Panc1 (cell line): Measurements from ENCODE around the gene ZNF831.

Source experiments
- POLR2AphosphoS5 ChIP-seq: IDR thresholded peaks from 2 replicates; pipeline ENCODE4 v1.6.1; 2012; ENCODE audit warnings: mild to moderate bottlenecking, low read depth, low read length, moderate library complexity
- REST ChIP-seq, 2 experiments: IDR thresholded peaks; 2 replicates each; pipeline ENCODE4 v1.6.1; 2011 to 2012; ENCODE audit warnings: low read depth in 2 of 2, control low read depth in 1 of 2, low read length in 1 of 2, mild to moderate bottlenecking in 1 of 2, moderate library complexity in 1 of 2; ENCODE audit not compliant: insufficient read depth in 1 of 2
- TF ChIP-seq, protein P1 (sequence below): fragments of 450-650 bp; IDR thresholded peaks from 2 replicates; pipeline ENCODE4 v1.5.1; 2017; ENCODE audit warnings: mild to moderate bottlenecking

GRCh38 chr20:59231124-59231804 lies 67.6 kb downstream of the ZNF831 start:
- no peak for TF ChIP-seq REST (IDR thresholded peaks at IDR 0.05; ENCODE audit: insufficient read depth in 1 of 2, low read depth in 2 of 2, low read length in 1 of 2)
- TF ChIP-seq, protein P1, sequence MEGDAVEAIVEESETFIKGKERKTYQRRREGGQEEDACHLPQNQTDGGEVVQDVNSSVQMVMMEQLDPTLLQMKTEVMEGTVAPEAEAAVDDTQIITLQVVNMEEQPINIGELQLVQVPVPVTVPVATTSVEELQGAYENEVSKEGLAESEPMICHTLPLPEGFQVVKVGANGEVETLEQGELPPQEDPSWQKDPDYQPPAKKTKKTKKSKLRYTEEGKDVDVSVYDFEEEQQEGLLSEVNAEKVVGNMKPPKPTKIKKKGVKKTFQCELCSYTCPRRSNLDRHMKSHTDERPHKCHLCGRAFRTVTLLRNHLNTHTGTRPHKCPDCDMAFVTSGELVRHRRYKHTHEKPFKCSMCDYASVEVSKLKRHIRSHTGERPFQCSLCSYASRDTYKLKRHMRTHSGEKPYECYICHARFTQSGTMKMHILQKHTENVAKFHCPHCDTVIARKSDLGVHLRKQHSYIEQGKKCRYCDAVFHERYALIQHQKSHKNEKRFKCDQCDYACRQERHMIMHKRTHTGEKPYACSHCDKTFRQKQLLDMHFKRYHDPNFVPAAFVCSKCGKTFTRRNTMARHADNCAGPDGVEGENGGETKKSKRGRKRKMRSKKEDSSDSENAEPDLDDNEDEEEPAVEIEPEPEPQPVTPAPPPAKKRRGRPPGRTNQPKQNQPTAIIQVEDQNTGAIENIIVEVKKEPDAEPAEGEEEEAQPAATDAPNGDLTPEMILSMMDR = no peak
- TF ChIP-seq POLR2AphosphoS5 = no peak
